GM12865 (cell line): ENCODE measurements around the gene NCAM2.
A peak's percentile ranks its signal among the peaks of the same experiment; 100 is the strongest.

Source experiments
- DNase-seq: peaks from one replicate; pipeline ENCODE4 v3.0.0; 2010; ENCODE audit warnings: low read depth
- H3K4me3 ChIP-seq: 2 replicates; pipeline ENCODE4 v1.5.1; 2011; ENCODE audit warnings: mild to moderate bottlenecking, low read depth, low read length, control low read depth
- CTCF ChIP-seq: IDR thresholded peaks from 2 replicates; pipeline ENCODE4 v1.5.1; 2011; ENCODE audit warnings: low read length, control low read depth, low read depth, inconsistent platforms; ENCODE audit not compliant: insufficient read depth; ENCODE audit errors: missing control alignments

NCAM2 gene

GRCh38 chr21:21084179-21084578, 86.0 kb downstream of the NCAM2 start:
- no peak for DNase-seq
- H3K4me3 ChIP-seq = no peak overlapping the region
- no peak for TF ChIP-seq CTCF

DNA sequence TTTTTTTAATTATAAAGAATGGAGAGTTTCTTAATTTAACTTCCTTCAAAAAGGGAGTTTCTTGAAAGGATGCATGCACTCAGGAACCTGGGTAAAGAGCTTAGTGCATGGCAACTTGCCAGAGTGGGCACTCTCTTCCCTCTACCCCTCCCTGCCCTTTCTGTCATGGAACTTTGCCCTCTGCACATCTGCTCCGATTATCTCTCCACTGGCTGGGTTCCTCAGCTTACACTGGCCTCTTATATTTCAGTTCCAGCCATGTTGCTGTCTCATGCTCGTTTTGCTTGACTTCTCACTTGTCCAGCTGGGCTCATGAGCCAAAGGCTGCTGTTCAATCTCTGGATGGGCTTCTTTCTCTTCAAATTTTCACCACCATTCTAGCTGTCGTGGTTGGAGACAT, 87.0 kb downstream of the NCAM2 start:
- H3K4me3 ChIP-seq = no peak overlapping the region
- DNase-seq = no peak
- no peak for TF ChIP-seq CTCF

DNA sequence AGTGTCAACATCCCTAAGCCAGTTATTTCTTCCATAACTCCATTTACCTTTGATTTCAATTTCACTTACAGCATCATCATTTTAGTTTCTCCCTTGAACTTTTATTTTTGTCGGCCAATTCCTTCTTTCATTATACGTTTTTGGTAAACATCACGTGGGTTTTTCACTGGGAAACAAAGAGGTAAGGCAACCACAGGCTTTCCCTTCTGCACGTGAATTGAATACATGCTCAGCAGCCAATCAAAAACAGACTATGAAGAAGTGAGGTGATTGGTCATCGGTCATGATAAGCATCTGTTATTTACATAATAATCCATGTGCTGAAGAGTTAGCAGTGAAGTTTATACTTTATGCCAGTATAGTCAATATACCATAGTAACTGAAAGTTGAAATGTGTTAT, 98.7 kb downstream of the NCAM2 start:
- no peak for DNase-seq
- H3K4me3 ChIP-seq = no peak overlapping the region
- no peak for TF ChIP-seq CTCF

GRCh38 chr21:21097466-21097865, 99.3 kb downstream of the NCAM2 start:
- no peak for TF ChIP-seq CTCF
- H3K4me3 ChIP-seq = no peak overlapping the region
- no peak for DNase-seq

DNA sequence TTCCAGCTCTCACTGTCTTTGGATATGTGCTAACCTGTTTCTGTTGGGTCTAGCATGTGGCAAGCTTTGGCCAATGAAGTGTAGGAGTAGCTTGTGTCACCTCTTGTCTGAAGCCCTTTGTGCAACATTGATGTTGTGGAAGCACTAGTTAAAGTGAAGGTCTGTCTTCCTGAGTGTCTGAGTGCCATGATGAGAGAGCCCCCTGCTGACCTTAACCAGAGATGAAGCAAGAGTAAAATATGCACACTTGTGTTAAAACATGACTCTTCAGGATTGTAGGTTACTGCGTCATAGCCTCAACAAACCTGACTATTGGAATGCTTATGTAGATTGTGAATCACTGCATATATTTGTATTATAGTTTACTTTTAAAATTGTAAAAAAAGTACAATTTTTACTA, 103.7 kb downstream of the NCAM2 start:
- no peak for TF ChIP-seq CTCF
- DNase-seq = peak; percentile 1
- no peak overlapping the region for H3K4me3 ChIP-seq

- DNase-seq = no peak
- H3K4me3 ChIP-seq = no peak overlapping the region
- TF ChIP-seq CTCF = no peak
These were observed 104.7 kb downstream of the NCAM2 start for GRCh38 chr21:21102896-21103295.

DNA sequence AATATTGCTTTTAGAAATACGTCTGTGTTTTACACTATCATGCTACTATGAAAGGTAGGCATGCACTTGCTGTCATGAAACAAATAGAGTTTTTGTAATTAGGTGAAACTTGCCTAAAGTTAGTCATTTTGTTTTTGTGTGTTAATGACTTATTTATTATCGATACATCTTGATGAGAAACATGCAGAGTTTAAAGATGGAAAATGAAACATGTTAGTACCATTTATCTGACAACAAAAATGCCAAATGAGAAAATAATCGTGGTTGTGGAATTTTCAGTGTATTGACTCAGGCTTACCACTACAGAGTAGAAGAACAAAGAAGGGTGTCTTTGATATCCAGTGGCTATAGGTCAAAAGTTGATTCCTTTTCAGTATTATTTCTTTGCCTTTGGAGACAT, 105.5 kb downstream of the NCAM2 start:
- no peak for TF ChIP-seq CTCF
- DNase-seq = no peak
- no peak overlapping the region for H3K4me3 ChIP-seq
